HG02852 (cell line): Measurements from ENCODE around the gene EXOC1L.

ENCODE experiments used
- ATAC-seq: cut with Tn5 transposase; IDR thresholded peaks from one replicate; pipeline ENCODE4 v1.9.1; 2021; ENCODE audit warnings: mild to moderate bottlenecking, moderate library complexity; ENCODE audit not compliant: unreplicated experiment

The EXOC1L gene

GRCh38 chr4:55819634-55820033, at the start of gene EXOC1L:
TSS of gene EXOC1L (plus strand) at chr4:55819790. CDS start at chr4:55820027, 237 bp downstream.
- ATAC-seq, result no peak

- ATAC-seq, result no peak
Observed at GRCh38 chr4:55770662-55771061, 48.9 kb upstream of the EXOC1L start.

DNA sequence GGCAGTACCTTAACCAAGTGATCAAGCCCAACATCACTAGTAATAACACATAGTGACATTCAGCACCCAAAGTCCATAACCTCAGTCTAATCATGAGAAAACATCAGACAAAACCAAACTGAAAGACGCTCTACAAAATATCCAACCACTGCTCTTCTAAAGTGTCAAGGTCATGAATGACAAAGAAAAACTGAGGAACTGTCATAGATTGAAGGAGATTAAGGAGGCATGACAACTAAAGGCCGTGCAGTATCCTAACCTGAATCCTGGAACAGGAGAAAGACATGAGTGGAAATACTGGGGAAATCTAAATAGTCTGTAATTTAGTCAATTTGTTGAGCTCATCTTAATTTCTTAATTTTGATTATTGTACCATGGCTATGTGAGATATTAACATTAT, 38.2 kb upstream of the EXOC1L start:
- ATAC-seq, result no peak

DNA sequence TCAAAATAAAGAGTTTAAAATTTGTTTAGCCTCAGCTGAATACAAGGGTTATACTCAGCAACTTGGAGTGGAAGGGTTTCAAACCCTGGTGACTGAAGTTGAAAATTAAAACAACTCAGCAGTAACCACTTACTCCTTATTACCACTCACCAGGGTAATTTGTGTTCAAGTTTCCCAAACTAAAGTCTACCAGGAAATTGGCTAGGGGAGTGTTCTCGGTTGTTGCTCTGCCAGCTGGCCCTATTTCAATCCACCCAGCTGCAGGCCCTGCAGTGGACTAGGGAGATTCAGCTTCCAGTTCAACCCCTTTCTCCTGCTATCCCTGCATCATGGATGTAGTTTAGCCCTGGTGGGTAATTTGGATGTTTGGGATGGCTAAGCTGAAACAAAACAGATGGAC, 37.8 kb upstream of the EXOC1L start:
- ATAC-seq, result no peak

- no peak for ATAC-seq
Observed at GRCh38 chr4:55783584-55783983, 36.0 kb upstream of the EXOC1L start.

GRCh38 chr4:55784747-55785146, 34.8 kb upstream of the EXOC1L start:
- ATAC-seq, result no peak

GRCh38 chr4:55791666-55792065, 27.9 kb upstream of the EXOC1L start:
- ATAC-seq, result no peak

DNA sequence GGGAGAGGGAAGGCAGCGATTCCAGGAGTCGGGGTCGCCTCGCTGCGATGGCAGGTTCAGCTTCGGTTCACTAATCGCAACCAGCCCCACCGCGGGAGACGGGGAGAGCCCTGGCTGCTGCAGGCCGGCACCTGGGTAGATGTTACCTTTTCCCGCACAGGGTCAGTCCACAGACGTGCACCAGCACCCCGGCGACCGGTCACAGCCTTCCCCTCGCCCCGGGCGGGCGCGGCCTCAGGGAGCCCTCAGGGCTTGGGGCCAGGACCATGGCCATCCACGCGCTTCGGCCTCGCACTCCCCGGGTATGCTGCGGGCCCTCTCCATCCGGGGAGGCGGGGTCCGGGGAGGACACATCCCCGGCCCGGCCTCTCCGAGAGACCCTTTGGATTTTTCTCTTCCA, 26.1 kb upstream of the EXOC1L start:
- no peak for ATAC-seq

DNA sequence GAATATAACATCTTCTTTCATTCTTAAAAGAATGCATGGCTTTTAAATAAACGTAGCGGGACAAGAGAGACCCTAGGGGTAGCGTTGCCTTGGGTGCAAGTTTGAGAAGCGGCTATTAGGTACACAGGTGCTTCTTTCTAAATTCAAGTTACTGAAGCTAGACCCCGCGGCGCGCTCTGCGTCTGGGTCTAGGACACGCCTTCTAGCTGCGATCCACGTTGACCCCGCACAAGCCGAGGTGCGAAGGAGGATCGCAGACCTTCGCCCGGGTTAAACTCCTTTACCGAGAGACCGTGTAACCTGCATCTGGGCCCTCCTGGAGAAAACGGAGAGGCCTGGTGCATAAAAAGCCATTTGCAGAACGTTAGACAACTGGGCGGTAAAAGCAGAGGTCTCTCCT, 25.5 kb upstream of the EXOC1L start:
- ATAC-seq, result no peak

- ATAC-seq, result no peak
Observed at GRCh38 chr4:55795341-55795740, 24.2 kb upstream of the EXOC1L start.

DNA sequence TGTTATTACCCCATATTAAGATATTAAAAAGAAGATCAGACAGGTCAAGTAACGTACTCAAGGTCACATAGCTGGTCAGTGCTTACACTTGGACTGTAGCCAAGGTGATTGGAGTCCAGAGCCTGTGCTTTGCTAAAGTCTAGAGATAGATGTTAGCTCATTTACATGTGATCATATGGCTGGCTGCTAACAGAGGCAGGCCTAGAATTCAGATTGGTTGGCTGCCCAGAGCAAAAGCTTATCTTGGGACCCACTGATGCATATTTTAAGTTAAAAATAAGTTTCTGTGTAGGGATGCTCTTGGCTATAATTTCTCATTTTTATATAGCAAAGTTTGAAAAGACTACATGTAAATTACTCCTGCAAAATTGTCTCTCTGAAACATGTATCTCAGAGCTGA, 18.1 kb upstream of the EXOC1L start:
- no peak for ATAC-seq

GRCh38 chr4:55807556-55807955, 12.0 kb upstream of the EXOC1L start:
- no peak for ATAC-seq

- no peak for ATAC-seq
Observed at GRCh38 chr4:55808186-55808585, 11.4 kb upstream of the EXOC1L start.

DNA sequence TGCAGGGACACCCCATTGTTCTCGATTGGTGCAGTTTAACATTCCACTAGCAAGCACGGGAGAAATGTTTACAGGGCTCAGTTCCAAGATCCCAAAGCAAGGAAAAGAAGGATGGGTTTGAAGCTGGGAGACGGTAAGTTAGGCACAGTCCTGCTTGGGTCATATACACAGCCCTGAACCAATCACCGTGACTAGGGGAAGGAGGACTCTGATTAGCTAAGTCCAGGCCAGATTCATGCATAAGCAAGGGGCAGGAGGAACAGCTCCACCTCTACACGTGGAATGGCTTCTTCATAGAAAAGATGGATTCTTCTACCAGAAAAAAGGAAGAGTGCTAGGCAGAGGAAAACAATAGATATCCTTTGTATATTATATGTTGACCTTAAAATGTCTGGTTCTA, 11.0 kb upstream of the EXOC1L start:
- no peak for ATAC-seq

DNA sequence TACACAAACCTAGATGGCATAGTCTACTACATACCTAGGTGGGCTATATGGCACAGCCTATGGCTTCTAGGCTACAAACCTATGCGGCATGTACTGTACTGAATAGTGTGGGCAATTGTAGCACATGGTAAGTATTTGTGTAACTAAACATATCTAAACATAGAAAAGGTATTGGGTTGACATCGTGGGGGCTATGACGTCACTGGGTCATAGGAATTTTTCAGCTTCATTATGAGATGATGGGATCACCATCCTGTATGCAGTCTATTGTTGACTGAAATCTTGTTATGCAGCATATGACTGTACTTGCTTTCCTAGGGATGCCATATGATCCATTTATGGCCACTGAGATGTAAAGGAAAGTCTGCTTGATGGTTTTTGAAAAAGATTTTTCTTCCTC, 1.9 kb upstream of the EXOC1L start:
- ATAC-seq, result no peak

DNA sequence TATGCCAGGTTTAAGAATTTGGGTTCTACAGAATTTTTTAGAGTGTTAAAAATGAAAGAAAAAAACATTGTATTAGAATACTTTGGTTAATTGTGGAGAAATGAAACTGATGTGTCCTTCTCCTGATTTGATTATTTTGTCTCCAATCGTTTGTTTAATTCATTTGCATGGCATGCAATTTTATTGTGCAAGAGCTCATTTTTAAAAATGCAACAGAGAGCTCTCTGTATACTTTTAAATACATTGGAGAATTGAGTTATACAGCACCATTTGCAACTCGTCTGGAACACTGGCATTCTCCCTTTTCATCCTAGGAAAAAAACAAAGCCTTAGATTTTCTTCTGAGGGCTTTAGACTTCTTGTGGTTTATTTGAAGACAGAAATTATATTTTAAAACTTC, 689 bp downstream of the EXOC1L start:
- no peak for ATAC-seq

- ATAC-seq, result no peak
Observed at GRCh38 chr4:55822329-55822728, 2.7 kb downstream of the EXOC1L start.

DNA sequence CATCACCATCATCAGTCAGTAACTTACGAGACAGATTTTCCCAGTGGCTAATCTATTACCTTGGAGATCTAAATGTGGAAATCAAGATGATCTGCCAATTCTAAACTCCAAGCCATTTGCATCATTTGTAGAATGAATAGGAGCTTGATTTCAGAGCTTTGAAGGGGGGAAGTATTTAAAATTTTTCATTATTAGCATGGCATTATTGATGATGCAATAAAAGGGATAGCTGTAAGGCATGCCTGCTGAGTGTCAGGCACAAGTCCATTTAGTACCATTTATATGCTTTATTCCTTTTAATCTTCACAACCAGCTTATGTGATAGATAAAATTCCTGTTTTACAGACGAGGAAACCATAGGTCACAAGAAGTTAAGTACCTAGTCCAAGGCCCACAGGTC, 5.3 kb downstream of the EXOC1L start:
- ATAC-seq, result no peak

DNA sequence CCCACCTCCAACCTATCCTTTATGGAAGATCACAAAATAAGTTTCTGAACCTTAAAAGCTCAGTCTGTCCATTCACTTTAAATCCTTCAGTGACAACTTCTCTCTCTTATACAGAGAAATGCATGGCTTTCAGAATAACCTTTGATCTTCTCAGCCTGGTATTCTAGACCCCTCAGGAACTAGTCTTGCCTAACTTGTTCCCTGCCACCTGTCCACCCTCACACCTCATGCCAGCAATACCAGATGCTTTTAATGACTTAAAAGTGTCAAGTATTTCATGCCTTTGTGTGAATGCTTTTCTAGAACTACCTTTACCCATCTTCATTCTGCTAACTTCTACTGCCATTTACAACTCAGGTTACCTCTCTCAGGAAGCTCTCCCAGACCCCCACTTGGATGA, 7.4 kb downstream of the EXOC1L start:
- no peak for ATAC-seq

- ATAC-seq, result no peak
Observed at GRCh38 chr4:55827582-55827981, 8.0 kb downstream of the EXOC1L start.

GRCh38 chr4:55830048-55830447, 10.5 kb downstream of the EXOC1L start:
- no peak for ATAC-seq

GRCh38 chr4:55830716-55831115, 11.1 kb downstream of the EXOC1L start:
- no peak for ATAC-seq

GRCh38 chr4:55834086-55834795, 14.7 kb downstream of the EXOC1L start:
- no peak for ATAC-seq
